Esophagus muscularis mucosa (tissue), 3 donors: ENCODE results near the gene TBL1XR1.

Experiments
- POLR2AphosphoS5 ChIP-seq, 2 donors: sonication (generic); formaldehyde crosslinking; IDR thresholded peaks; one replicate each; pipeline ENCODE4 v1.6.1; 2017; ENCODE audit warnings: antibody characterized with exemption in 2 of 2
- TF ChIP-seq, protein P1 (sequence below), 3 experiments: fragments of 200-600 bp in 2 of 3; fragments of 450-650 bp in 1 of 3; sonication (generic) in 2 of 3; IDR thresholded peaks; one replicate each; pipeline ENCODE4 v1.5.1; 2017 to 2019; ENCODE audit warnings: antibody characterized with exemption in 3 of 3, mild to moderate bottlenecking in 2 of 3, moderate library complexity in 1 of 3

DNA sequence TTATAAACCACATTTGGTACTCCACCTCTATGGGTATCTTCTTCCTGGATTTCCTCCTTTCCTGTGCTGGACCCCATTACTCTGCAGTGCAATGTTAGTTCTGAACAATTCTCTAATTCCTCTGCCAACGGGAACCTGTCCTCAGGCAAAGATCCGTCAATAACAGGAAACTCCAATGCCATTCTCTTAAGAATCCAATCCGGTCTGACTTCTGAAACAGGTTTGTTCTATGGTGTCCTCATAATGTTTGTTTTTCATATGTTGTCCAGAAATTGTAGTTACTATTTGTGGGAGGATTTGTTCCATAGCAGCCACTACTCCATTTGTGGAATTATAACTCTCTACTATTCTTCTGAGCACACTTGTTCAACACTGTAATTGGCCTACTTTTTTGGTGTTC is 112.7 kb downstream of the TBL1XR1 start:
- TF ChIP-seq, protein P1, sequence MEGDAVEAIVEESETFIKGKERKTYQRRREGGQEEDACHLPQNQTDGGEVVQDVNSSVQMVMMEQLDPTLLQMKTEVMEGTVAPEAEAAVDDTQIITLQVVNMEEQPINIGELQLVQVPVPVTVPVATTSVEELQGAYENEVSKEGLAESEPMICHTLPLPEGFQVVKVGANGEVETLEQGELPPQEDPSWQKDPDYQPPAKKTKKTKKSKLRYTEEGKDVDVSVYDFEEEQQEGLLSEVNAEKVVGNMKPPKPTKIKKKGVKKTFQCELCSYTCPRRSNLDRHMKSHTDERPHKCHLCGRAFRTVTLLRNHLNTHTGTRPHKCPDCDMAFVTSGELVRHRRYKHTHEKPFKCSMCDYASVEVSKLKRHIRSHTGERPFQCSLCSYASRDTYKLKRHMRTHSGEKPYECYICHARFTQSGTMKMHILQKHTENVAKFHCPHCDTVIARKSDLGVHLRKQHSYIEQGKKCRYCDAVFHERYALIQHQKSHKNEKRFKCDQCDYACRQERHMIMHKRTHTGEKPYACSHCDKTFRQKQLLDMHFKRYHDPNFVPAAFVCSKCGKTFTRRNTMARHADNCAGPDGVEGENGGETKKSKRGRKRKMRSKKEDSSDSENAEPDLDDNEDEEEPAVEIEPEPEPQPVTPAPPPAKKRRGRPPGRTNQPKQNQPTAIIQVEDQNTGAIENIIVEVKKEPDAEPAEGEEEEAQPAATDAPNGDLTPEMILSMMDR (IDR thresholded peaks at IDR 0.05): no peak
- TF ChIP-seq POLR2AphosphoS5 (IDR thresholded peaks at IDR 0.05): no peak
